GM06990 (cell line): ENCODE results near the gene CERS4.
"Not testable (repeated sequence)": the region's sequence is repeated elsewhere in the genome, so short reads cannot be mapped to it uniquely, and the experiment has no call there.

ENCODE experiments used
- DNase-seq: peaks from one replicate; pipeline ENCODE4 v3.0.0-alpha.2; 2011; ENCODE audit not compliant: insufficient read length; ENCODE audit errors: extremely low read depth
- H3K27me3 ChIP-seq: replicated peaks from 2 replicates; pipeline ENCODE4 v1.6.0; 2011; ENCODE audit warnings: low read length; ENCODE audit not compliant: control insufficient read depth, insufficient read depth
- H3K36me3 ChIP-seq: 2 replicates; pipeline ENCODE4 v1.5.1; 2011; ENCODE audit warnings: low read length; ENCODE audit not compliant: control insufficient read depth, insufficient read depth
- H3K4me3 ChIP-seq: replicated peaks from 2 replicates; pipeline ENCODE4 v1.5.1; 2011; ENCODE audit warnings: low read depth, mild to moderate bottlenecking, control low read depth, low read length
- CTCF ChIP-seq: IDR thresholded peaks from 2 replicates; pipeline ENCODE4 v1.5.1; 2011; ENCODE audit warnings: low read length, control low read depth, mild to moderate bottlenecking, inconsistent platforms; ENCODE audit not compliant: insufficient read depth, poor library complexity, severe bottlenecking

CERS4 gene

DNA sequence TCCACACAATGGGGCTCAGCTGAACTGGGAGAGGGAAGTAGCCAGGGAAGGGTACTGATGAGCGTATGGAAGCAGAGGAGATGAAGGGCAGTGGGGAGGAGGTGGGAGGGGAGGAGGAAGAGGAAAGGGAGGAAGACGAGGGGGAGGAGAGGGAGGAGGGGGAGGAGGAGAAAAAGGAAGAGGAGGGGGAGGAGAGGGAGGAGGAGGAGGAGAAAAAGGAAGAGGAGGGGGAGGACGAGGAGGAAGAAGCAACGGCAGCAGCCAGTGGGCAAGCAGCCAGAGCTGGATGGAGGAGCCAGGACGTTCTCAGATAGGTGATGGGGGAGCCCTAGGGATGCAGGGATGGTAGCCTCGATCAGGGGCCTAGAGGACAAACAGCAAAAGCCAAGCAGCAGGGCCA lies 5.6 kb downstream of the CERS4 start:
- peaks cover 9% of the 10 kb centered on the region for H3K36me3 ChIP-seq
- TF ChIP-seq CTCF = no peak
- H3K27me3 ChIP-seq = no peaks in the 10 kb centered on the region
- no peak for DNase-seq
- H3K4me3 ChIP-seq = no peak overlapping the region

DNA sequence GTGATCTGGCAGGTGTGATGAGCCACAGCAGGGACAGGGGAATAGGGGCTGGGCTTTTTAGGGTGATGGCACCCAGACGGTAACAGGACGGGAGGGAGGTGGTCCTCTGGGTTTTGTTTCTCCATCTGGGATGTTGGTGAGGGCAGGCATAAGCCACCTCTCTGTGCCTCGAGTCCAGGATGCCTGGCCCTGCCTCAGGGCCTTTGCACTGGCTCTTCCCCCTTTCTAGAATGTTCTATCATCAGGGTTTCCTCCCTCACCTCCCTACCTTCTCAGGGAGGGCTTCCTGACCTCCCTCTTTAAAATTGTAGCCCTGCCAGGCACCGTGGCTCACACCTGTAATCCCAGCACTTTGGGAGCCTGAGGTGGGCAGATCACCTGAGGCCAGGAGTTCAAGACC lies 6.6 kb downstream of the CERS4 start:
- no peak for TF ChIP-seq CTCF
- no peak for DNase-seq
- Histone ChIP-seq H3K36me3 (peaks cover 9% of the 10 kb centered on the region), H3K27me3 (no peaks in the 10 kb centered on the region), H3K4me3 (no peak overlapping the region)

GRCh38 chr19:8216357-8216756 lies 7.2 kb downstream of the CERS4 start:
- no peak for DNase-seq
- no peak for TF ChIP-seq CTCF
- Histone ChIP-seq H3K36me3 (peaks cover 9% of the 10 kb centered on the region), H3K4me3 (no peak overlapping the region), H3K27me3 (no peaks in the 10 kb centered on the region)

DNA sequence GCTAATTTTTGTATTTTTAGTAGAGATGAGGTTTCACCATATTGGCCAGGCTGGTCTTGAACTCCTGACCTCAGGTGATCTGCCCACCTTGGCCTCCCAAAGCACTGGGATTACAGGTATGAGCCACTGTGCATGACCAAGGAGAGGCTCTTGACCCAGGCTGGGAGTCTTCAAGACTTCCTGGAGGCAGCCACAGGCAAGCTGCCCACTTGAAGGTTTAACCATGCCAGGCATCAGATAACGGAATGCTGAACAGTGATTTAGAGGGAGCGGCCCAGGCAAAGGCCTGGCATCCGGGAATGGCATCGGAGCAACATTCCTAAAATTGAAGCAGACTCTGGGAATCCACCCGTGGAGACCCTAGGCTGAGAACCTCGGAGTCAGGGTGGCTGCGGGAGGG lies 9.0 kb downstream of the CERS4 start:
- DNase-seq, H3K36me3 ChIP-seq, H3K27me3 ChIP-seq, H3K4me3 ChIP-seq: not testable (repeated sequence)

DNA sequence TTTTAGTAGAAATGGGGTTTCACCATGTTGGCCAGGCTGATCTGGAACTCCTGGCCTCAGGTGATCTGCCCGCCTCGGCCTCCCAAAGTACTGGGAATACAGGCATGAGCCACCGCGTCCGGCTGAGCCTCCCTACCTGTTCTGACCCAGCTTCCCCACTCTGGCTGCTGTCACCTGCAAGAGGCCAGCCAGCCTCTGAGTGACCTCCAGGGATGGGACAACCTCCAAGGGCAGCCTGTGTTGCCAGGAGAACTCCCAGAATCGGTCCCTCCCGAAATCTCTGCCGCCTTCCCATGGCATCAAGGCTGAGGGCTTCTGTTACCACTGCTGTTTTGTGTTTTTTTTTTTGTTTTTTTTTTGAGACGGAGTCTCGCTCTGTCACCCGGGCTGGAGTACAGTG lies 11.3 kb downstream of the CERS4 start:
- Histone ChIP-seq H3K27me3 (no peaks in the 10 kb centered on the region), H3K4me3 (no peak overlapping the region), H3K36me3 (peaks cover 4% of the 10 kb centered on the region)
- no peak for DNase-seq
- no peak for TF ChIP-seq CTCF

DNA sequence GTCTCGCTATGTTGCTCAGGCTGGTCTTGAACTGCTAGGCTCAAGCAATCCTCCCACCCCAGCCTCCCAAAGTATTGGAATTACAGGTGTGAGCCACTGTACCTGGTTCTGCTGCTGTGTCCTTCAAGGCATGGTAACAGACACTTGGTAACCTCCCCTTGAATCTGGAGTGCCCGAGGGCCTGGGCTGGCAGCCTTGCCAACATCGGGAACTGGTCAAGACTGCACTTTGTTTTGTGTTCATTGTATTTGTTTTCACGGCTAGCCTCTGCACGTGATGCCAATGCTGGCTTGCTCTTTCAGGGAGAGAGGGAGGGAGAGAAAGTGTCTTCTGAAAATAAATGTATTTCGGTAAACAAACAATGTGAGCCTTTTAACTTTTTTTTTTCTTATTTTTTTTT lies 12.0 kb downstream of the CERS4 start:
- peaks cover 1% of the 10 kb centered on the region for H3K36me3 ChIP-seq
- TF ChIP-seq CTCF = no peak
- H3K27me3 ChIP-seq = no peaks in the 10 kb centered on the region
- no peak overlapping the region for H3K4me3 ChIP-seq
- no peak for DNase-seq

- not testable (repeated sequence) for H3K36me3 ChIP-seq, DNase-seq, H3K27me3 ChIP-seq, H3K4me3 ChIP-seq
These were observed 14.3 kb downstream of the CERS4 start for GRCh38 chr19:8223442-8223841.
